HG03159 (cell line): ENCODE results near the gene CYBA.
"Not testable (repeated sequence)": the region's sequence is repeated elsewhere in the genome, so short reads cannot be mapped to it uniquely, and the experiment has no call there.

Source experiments
- ATAC-seq: cut with Tn5 transposase; IDR thresholded peaks from one replicate; pipeline ENCODE4 v1.9.1; 2021; ENCODE audit warnings: mild to moderate bottlenecking, moderate library complexity; ENCODE audit not compliant: unreplicated experiment

Gene CYBA

GRCh38 chr16:88614818-88615580 is 35.9 kb downstream of the CYBA start:
- ATAC-seq = no peak

GRCh38 chr16:88613911-88614817 is 36.7 kb downstream of the CYBA start:
- ATAC-seq = no peak

DNA sequence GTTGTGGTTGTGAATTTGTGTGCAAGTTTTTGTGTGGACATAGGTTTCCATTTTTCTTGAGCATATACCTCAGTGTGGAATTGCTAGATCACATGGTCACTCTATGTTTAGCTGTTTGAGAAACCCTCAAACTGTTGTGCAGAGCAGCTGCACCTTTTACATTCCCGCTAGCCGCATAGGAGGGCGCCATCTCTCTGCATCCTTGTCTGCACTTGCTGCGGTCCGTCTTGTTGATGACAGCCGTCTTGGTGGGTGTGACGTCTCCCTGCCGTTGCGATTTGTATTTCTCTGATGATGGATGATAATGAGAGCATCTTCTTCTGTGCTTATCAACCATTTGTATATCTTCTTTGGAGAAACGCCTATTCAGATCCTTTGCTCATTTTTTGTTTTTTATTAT is 37.6 kb downstream of the CYBA start:
- ATAC-seq = no peak

DNA sequence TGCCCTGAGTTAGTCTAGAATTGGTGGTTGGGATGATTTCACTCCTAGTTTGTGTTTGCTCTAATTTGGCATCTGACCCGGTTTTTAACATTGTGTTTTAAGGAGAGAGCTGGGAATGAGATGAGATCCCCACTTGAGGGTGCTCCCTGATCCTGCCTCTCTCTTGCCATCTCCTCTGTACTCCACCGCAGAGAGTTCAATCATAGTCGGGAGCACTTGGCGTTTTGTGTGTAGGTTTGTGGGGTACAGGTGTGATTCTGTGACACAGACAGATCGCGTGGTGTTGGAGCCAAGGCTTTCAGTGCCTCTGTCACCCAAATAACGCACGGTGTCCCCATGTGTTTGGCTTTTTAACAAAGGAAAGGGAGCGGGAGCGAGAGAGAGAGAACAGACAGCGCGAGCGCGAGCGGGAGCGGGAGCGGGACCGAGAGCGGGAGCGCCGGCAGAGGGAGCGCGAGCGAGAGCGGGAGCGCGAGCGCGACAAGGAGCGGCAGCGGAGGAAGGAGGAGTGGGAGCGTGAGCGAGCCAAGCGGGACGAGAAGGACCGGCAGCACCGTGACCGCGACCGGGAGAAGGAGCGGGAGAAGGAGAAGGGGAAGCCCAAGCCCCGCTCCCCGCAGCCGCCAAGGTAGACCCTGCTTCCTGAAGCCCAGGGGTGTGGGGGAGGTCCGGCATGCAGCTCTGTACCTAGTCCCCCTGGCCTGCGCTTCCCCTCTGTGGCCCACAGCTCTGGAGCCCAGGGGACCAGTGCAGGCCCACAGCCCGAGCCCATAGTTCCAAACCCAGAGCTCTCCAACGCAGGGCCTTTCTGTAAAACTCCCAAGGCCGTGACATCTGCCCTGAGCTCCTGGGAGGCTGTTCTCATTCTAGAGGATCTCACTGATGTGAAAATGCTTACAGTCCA is 39.7 kb downstream of the CYBA start:
- ATAC-seq = no peak

DNA sequence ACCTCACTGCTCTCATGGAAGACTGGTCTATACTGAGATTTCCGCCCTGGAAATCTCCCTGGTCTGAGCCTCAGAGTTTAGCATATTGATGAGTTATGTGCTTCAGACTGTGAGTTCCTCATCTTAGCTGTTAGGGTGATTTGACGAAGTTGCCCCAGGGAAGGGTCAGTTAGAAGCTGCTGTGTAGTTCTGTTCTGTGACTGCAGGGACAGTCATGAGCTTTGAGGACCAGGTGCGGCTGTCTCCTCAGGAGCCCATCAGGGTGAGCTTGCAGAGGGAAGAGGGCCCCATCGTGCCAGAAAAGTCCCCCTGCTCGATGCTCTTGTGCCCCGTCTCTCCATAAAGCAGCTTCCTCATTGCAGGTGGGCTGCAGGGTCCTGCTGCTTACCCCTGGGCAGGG is 40.8 kb downstream of the CYBA start:
- no peak for ATAC-seq

GRCh38 chr16:88609426-88609825 is 41.4 kb downstream of the CYBA start:
- not testable (repeated sequence) for ATAC-seq

- no peak for ATAC-seq
Observed at GRCh38 chr16:88608076-88608475, 42.8 kb downstream of the CYBA start.

DNA sequence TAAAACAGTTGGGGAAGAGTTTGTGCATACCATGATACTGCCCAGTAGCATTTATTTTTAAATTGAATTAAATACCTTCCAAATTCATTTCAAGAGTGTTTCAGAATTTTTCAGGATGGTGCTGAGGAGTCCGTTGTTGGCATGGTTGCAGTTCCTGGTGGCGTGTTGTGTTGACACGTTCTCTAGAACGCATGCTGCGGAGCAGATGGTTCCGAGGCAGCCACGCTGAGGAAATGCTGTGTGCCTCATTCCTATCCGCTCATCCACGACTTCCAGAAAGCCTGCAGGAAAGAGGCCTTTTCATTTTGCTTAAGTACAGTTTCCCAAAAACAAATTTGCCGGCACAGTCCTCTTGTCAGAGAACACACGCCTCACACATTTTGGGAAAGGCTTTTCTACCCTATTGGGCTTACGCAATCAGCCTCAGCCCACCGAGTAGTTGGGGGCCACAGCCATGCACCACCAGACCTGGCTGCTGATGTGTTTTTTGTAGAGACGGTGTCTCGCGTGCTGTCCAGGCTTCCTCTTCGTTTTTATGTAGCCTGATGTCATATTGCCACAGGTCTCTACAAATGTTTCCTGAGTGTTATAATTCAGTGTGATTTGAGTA is 44.6 kb downstream of the CYBA start:
- ATAC-seq = no peak

DNA sequence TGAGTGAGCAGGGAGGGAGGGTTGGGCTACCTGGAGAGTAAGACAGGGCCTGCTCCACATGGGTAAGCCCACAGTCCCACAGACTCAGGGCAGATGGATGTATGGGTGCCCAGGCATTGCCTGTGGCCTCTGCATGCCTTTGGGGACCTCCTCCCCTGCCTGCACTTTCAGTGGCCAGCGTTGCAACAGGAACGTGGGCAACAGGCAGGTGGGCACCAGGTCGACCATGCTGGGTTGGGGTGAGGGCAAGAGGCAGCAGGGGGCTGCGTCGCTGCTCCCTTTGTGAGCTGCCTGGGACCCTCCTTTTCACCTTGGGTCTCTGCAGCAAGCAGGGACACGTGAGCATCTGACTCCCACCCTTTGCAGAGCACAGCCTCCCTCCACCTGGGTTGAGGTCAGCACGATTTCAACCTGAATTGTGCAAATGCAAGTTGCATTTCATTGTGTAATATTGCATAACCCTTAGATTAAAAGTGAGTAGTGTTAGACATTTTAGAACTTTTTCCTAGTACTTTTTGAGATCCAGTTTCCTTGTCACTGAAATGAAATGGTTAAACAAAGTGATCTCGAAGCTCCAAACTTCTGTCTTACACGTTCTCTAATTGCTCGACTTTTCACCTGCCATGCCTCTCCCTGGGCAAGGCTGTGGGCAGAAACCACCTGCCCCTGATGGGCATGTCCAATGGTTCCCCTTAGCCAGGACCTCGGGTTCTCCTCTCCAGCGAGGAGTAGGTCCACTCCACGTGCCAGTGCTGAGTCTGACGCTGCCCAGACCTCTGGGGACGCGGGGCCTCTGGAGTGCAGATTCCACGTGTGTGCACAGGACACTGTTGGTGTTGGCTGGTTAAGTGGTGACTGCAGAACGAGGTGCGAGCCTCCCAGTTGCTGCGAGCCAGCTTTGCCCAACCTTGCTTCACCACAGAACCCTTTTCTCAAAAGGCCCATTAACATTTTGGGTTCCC is 45.4 kb downstream of the CYBA start:
- ATAC-seq = no peak

DNA sequence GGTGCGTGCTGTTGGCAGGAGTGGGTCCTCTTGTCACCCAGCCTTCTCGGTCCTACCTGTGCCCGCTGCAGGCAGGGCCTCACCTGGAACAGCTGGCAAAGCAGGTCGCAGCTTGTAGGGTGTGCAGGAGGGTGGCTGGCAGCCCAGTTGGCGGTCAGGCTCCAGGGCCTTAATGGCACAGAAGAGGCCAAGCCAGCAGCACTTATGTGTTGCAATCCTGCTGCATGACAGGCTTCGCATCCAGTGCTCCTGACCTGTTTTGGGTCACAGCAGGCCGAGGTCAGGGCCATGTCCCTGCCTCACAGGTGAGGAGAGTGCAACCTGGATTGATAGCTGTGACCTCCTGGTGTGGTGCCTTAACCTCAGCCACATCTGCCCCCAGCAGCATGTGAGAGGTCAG is 48.8 kb downstream of the CYBA start:
- ATAC-seq = no peak

DNA sequence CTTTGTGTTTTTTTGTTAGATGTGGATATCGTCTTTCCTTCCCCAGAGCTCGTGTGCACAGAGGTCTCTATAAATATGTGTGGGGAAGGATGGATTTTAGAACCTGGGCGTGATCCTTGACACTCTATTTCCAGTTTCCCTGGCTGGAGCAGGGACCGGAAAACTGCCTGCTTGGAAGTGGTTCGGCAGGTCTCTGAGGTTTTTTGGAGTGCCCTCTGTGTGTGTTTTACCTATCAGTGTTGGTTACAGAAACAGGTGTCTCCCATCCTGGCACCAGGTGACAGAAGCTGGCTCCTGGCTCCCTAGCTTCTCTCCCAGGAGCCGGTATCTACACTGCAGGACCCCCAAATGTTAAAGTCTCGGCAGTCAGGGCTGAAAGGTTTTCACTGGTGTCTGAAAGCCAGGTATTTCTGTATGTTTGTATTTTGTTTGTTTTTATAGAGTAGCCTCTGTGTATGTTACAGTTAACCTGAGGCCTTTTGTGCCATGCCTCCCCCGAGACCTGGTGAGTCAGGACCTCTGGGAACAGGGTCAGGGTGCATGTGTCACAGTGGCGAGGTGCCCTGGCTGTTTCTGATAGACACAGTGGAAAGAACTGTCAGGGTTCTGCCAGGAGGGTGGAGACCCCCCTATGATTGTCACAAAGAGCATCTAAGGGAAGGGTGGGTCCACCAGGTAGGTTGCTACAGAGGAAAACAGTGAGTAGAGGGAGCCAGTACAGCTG is 49.4 kb downstream of the CYBA start:
- ATAC-seq = no peak

GRCh38 chr16:88600539-88600896 is 50.3 kb downstream of the CYBA start:
- ATAC-seq = no peak

DNA sequence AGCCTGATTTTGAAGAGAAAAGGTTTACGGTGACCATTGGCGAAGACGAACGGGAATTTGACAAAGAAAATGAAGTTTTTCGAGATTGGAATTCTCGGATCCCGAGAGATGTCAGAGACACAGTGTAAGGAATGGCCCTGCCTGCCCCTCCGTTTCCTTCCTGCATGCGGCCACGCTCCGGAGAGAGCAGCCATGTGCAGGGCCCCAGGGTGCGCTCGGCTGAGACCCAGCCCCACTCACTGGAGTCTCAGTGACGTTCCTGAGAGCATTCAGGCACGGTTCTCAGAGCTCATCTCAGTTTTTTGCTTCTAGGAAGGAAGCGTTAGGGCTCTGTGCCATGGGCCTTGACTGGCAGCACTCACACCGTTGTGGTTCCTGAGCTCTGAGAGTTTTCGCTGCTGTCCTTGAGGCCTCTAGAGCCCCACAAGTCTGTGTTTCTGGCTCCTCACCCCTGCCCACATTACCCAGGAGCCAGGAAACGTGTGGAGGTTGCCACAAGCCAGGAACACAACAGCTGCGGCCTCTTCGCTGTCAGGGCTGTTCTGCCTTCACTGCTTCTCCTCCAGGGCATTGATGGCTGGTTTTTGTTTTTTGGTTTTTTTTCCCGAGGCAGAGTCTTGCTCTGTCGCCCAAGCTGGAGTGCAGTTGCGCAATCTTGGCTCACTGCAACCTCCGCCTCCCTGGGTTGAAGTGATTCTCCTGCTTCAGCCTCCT is 50.9 kb downstream of the CYBA start:
- no peak for ATAC-seq

DNA sequence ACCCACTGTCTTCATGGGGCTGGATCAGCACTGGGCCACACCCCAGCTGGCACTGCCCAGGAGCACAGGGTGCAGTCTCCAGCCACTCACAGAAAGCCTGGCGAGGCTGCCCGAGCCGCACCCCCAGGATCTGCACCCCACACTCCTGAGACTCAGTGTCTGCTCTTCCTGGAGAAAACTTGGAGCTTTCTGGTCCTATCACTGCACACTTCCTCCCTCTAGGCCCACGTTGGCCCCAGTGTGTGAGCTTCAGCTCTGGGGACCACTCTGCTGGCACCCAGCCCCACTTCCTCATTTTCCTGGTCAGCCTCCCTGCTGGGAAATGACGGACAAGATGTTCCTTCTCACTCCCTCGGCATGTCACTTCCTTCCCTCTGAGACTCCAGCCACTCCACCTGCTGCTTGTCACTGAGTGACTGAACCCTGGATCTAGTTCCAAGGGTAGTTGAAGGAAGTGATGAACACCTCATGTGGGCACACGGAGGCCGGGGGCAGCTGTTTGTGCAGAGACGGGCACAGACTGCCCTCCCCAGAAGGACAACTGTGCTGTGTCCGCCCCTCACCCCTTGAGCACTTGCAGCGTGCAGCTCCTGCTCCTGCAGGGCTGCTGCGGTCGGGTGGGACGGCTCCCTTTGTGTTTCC is 51.6 kb downstream of the CYBA start:
- no peak for ATAC-seq

- no peak for ATAC-seq
Observed at GRCh38 chr16:88597856-88598491, 52.9 kb downstream of the CYBA start.

DNA sequence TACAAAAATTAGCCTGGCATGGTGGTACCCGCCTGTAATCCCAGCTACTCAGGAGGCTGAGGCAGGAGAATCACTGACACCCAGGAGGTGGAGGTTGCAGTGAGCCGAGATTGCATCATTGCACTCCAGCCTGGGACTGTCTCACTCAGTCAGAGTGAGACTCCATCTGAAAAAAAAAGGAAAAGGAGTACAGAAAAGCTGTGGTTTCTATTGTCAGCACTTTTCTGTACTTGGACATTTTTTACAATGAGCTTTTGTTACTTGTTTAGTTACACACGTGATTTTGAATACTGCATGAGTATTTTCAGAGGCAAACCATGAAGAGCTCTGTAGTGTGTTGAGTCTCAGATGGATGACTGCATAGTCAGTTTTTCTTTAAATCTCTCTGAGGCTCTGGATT is 54.4 kb downstream of the CYBA start:
- no peak for ATAC-seq

DNA sequence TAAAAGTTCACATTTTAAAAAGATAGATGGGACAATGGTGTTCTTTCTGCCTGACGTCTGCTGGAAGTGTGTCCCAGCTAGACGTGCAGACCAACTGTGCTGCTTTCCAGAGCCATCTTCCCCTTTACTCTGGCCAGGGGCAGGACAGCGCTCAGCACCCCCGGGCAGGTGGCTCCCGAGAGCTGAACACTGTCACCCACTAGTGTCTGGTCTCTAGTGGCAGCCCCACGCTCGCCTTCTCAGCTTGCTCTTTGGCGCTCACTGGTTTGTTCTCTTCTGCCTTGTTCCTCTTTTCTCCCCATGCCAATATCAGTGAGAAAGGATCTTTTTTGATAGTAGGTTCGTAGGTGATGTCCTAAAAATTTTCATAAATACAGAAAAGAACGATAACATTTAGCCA is 54.9 kb downstream of the CYBA start:
- ATAC-seq = no peak
